WI38 (cell line): Measurements from ENCODE around the gene DCXR.

Source experiments
- H3K4me3 ChIP-seq: 2 replicates; pipeline ENCODE4 v1.5.1; 2011; ENCODE audit warnings: low read depth, mild to moderate bottlenecking, control low read depth, low read length
- CTCF ChIP-seq: IDR thresholded peaks from 2 replicates; pipeline ENCODE4 v1.5.1; 2012; ENCODE audit warnings: low read depth, mild to moderate bottlenecking, control low read depth, low read length

DCXR gene

GRCh38 chr17:81995463-81996231 lies 41.9 kb downstream of the DCXR start:
- TF ChIP-seq CTCF, result no peak
- no peak overlapping the region for H3K4me3 ChIP-seq

GRCh38 chr17:81994593-81995462 lies 42.7 kb downstream of the DCXR start:
- TF ChIP-seq CTCF, result no peak
- no peak overlapping the region for H3K4me3 ChIP-seq

- H3K4me3 ChIP-seq, result no peak overlapping the region
- TF ChIP-seq CTCF, result no peak
Observed at GRCh38 chr17:81993729-81994592, 43.5 kb downstream of the DCXR start.

GRCh38 chr17:81992306-81993102 lies 45.0 kb downstream of the DCXR start:
- no peak for TF ChIP-seq CTCF
- no peak overlapping the region for H3K4me3 ChIP-seq

- no peak overlapping the region for H3K4me3 ChIP-seq
- no peak for TF ChIP-seq CTCF
Observed at GRCh38 chr17:81991684-81992305, 45.7 kb downstream of the DCXR start.
